Type B pancreatic cell (in vitro differentiated cells): ENCODE results near the gene KIF3B. TPM values are rescaled to one million over a fixed set of nuclear protein-coding genes. Genes with fewer than 3 reads are reported as not detected.
"Not testable (repeated sequence)": the region's sequence is repeated elsewhere in the genome, so short reads cannot be mapped to it uniquely, and the experiment has no call there.

ENCODE experiments used
- DNase-seq: peaks from one replicate; pipeline ENCODE4 v3.0.0; 2021; ENCODE audit warnings: mixed read lengths; ENCODE audit not compliant: unreplicated experiment; ENCODE audit errors: extremely low spot score
- H3K27ac Mint-ChIP-seq: 2 replicates; pipeline ENCODE4 v1.8.0; 2021; ENCODE audit warnings: mild to moderate bottlenecking, mixed read lengths
- H3K27me3 Mint-ChIP-seq: 2 replicates; pipeline ENCODE4 v1.8.0; 2021; ENCODE audit warnings: mixed read lengths
- H3K36me3 Mint-ChIP-seq: 2 replicates; pipeline ENCODE4 v1.8.0; 2021; ENCODE audit warnings: mixed read lengths
- H3K4me1 Mint-ChIP-seq: one replicate; pipeline ENCODE4 v1.8.0; 2021; ENCODE audit warnings: mixed read lengths; ENCODE audit not compliant: unreplicated experiment
- H3K4me3 Mint-ChIP-seq: 2 replicates; pipeline ENCODE4 v1.8.0; 2021; ENCODE audit warnings: mild to moderate bottlenecking, mixed read lengths
- H3K9me3 Mint-ChIP-seq: 2 replicates; pipeline ENCODE4 v1.8.0; 2021; ENCODE audit warnings: mixed read lengths
- CTCF ChIP-seq: fragments of 200-600 bp; sonication (generic); conservative IDR thresholded peaks from 2 replicates; pipeline ENCODE4 v1.5.0; 2021; ENCODE audit warnings: antibody characterized with exemption, mild to moderate bottlenecking
- total RNA-seq: library from RNA; stranded (reverse); gene quantifications from 2 replicates; pipeline ENCODE4 v1.2.1, GENCODE V29; 2021; ENCODE audit warnings: low replicate concordance

KIF3B gene
- total RNA-seq, 1 donor from 2014 or later = 41.2 TPM

DNA sequence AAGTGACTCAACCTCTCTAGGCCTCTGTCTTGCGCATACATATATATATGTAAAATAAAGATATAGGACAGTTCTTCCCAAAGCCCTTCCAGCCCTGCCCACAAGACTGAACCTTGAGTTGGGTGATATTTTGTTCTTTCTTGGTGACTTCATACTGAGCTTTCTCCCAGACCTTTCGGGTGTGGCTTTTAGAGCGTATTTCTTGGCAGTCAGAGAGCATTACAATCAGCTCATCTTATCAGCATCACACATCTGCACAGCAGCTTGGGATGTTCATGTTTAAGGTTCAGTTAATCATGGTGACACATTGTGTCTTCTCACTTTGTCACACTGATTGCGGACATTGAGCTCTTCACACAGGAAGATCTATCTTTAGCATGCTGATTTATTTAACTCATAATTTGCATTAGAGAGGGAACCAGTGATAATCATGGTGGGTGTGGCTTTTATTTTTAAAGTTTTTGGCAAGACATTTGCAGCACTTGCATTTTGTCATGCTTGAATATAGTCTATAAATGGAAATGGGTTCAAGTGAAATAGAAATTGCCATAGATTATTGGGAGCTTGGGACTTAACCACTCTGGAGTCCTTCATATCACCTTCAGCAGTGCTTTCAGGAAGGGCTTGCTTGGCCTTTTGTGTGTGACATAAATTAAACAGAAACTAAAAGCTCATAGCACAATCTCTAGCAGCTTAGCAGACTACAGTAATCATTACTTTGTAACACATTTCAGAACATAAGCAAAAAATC, 8.3 kb downstream of the KIF3B start:
- Mint-ChIP-seq H3K36me3 (peaks cover 11% of the 10 kb centered on the region), H3K4me1 (peaks cover 5% of the 10 kb centered on the region), H3K27ac (peak overlapping the region; percentile 29), H3K4me3 (no peak overlapping the region), H3K27me3 (no peaks in the 10 kb centered on the region), H3K9me3 (no peaks in the 10 kb centered on the region)
- no peak for TF ChIP-seq CTCF
- DNase-seq = no peak

GRCh38 chr20:32287231-32287638, 9.8 kb downstream of the KIF3B start:
- peaks cover under 1% of the 10 kb centered on the region for H3K36me3 Mint-ChIP-seq
- DNase-seq = no peak
- H3K9me3 Mint-ChIP-seq = no peaks in the 10 kb centered on the region
- H3K4me3 Mint-ChIP-seq = no peak overlapping the region
- no peak for TF ChIP-seq CTCF
- H3K27ac Mint-ChIP-seq = no peak overlapping the region
- peaks cover 5% of the 10 kb centered on the region for H3K4me1 Mint-ChIP-seq
- no peaks in the 10 kb centered on the region for H3K27me3 Mint-ChIP-seq

- no peak for TF ChIP-seq CTCF
- Mint-ChIP-seq H3K4me3 (no peak overlapping the region), H3K36me3 (no peaks in the 10 kb centered on the region), H3K4me1 (peaks cover 5% of the 10 kb centered on the region), H3K9me3 (no peaks in the 10 kb centered on the region), H3K27ac (no peak overlapping the region), H3K27me3 (no peaks in the 10 kb centered on the region)
- DNase-seq = no peak
These were observed 10.9 kb downstream of the KIF3B start for GRCh38 chr20:32288225-32288849.

DNA sequence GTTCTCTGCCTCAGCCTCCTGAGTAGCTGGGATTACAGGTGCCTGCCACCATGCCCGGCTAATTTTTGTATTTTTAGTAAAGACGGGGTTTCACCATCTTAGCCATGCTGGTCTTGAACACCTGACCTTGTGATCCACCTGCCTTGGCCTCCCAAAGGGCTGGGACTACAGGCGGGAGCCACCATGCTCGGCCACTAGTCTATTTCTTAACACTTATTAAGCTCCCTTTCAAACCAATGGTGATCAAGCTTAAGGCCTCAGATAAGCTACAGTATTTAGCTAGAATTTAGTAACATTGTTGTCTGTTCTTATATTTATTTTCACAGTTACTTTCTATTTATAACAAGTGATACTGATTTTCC, 11.8 kb downstream of the KIF3B start:
- DNase-seq, H3K27me3 Mint-ChIP-seq, H3K4me1 Mint-ChIP-seq, H3K36me3 Mint-ChIP-seq, H3K4me3 Mint-ChIP-seq, H3K9me3 Mint-ChIP-seq: not testable (repeated sequence)
- peak overlapping the region; percentile 57 for H3K27ac Mint-ChIP-seq

GRCh38 chr20:32289661-32290431, 12.4 kb downstream of the KIF3B start:
- H3K36me3 Mint-ChIP-seq = no peaks in the 10 kb centered on the region
- no peaks in the 10 kb centered on the region for H3K27me3 Mint-ChIP-seq
- TF ChIP-seq CTCF = no peak
- peak overlapping the region; percentile 57 for H3K27ac Mint-ChIP-seq
- peaks cover 5% of the 10 kb centered on the region for H3K4me1 Mint-ChIP-seq
- DNase-seq = no peak
- H3K9me3 Mint-ChIP-seq = no peaks in the 10 kb centered on the region
- H3K4me3 Mint-ChIP-seq = no peak overlapping the region

GRCh38 chr20:32291166-32291565, 13.7 kb downstream of the KIF3B start:
- Mint-ChIP-seq H3K27ac (no peak overlapping the region), H3K36me3 (no peaks in the 10 kb centered on the region), H3K27me3 (no peaks in the 10 kb centered on the region), H3K4me1 (no peaks in the 10 kb centered on the region), H3K9me3 (no peaks in the 10 kb centered on the region), H3K4me3 (no peak overlapping the region)
- TF ChIP-seq CTCF = no peak
- no peak for DNase-seq
